A673 (cell line): ENCODE data around the gene PHF2.

Experiments
- EZH2 ChIP-seq: fragments of 200-600 bp; sonication (generic); IDR thresholded peaks from 2 replicates; pipeline ENCODE4 v1.6.1; 2017; ENCODE audit warnings: borderline replicate concordance, low read depth, mild to moderate bottlenecking, mixed read lengths, antibody characterized with exemption, low read length; ENCODE audit not compliant: poor library complexity, severe bottlenecking
- TF ChIP-seq, protein P1 (sequence below): fragments of 300-800, 200-600 bp; sonication (generic); conservative IDR thresholded peaks from 2 replicates; pipeline ENCODE4 v1.5.1; 2017; ENCODE audit warnings: low read depth, mild to moderate bottlenecking, antibody characterized with exemption, low read length, moderate library complexity, mixed read lengths

DNA sequence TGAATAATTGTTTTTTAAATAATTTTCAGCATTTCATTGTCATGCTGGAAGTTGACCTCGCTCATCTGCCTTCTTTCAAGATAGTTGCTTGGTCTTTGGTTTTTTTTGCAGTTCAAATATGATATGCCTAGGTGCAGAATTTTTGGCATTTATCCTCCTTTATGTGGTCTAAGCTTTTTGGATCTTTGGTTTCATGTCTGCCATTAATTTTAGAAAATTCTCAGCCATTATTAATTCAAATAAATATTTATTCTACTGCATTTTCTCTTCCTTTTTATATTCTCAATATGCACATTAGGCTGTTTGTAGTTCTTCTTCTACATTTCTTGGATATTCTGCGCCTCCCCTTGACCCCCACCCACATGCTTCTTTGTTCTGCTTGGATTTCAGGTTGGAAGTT lies 63.6 kb downstream of the PHF2 start:
- TF ChIP-seq, protein P1, sequence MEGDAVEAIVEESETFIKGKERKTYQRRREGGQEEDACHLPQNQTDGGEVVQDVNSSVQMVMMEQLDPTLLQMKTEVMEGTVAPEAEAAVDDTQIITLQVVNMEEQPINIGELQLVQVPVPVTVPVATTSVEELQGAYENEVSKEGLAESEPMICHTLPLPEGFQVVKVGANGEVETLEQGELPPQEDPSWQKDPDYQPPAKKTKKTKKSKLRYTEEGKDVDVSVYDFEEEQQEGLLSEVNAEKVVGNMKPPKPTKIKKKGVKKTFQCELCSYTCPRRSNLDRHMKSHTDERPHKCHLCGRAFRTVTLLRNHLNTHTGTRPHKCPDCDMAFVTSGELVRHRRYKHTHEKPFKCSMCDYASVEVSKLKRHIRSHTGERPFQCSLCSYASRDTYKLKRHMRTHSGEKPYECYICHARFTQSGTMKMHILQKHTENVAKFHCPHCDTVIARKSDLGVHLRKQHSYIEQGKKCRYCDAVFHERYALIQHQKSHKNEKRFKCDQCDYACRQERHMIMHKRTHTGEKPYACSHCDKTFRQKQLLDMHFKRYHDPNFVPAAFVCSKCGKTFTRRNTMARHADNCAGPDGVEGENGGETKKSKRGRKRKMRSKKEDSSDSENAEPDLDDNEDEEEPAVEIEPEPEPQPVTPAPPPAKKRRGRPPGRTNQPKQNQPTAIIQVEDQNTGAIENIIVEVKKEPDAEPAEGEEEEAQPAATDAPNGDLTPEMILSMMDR = no peak
- no peak for TF ChIP-seq EZH2
